GM12875 (cell line): ENCODE measurements around the gene CPNE6.

Experiments used
- H3K4me3 ChIP-seq: one replicate; pipeline ENCODE4 v1.5.1; 2011; ENCODE audit warnings: low read depth, low read length, control low read depth
- TF ChIP-seq, protein P1 (sequence below): IDR thresholded peaks from 2 replicates; pipeline ENCODE4 v1.5.1; 2011; ENCODE audit warnings: low read depth, mild to moderate bottlenecking, control low read depth, inconsistent platforms, low read length, moderate library complexity, borderline replicate concordance; ENCODE audit not compliant: insufficient read depth

Gene CPNE6

DNA sequence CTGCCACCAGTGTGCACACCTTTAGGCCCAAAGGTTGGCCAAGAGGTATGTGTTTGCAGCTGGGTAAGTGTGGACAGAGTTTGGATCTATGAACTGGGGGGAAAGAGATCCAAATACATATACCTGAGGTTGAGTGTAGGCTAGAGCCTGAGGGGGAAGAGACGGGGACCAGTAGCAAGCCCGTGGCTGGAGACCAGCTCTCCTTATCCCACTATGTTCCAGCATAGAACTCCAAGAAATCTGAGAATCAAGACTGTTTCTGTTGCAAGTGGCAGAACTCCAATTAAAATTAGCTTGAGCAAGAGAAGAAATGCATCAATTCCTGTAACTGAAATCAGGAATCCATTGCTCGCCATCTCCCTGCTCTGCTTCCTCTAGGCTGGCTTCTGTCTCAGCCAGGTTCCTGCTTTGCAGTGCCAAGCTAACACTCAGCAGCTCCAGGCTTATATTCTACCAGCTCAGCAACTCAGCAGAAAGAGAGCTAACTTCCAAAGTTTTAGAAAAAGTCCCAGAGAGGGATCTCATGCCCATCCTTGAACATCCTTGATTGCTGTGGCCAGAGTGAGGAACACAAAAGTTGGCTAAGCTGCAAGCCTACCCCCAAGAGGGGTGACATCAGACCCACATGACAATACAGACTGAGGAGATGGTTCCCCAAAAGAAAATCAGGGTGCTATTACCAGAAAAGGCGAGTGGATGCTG lies 21.3 kb downstream of the CPNE6 start:
- TF ChIP-seq, protein P1, sequence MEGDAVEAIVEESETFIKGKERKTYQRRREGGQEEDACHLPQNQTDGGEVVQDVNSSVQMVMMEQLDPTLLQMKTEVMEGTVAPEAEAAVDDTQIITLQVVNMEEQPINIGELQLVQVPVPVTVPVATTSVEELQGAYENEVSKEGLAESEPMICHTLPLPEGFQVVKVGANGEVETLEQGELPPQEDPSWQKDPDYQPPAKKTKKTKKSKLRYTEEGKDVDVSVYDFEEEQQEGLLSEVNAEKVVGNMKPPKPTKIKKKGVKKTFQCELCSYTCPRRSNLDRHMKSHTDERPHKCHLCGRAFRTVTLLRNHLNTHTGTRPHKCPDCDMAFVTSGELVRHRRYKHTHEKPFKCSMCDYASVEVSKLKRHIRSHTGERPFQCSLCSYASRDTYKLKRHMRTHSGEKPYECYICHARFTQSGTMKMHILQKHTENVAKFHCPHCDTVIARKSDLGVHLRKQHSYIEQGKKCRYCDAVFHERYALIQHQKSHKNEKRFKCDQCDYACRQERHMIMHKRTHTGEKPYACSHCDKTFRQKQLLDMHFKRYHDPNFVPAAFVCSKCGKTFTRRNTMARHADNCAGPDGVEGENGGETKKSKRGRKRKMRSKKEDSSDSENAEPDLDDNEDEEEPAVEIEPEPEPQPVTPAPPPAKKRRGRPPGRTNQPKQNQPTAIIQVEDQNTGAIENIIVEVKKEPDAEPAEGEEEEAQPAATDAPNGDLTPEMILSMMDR: no peak

DNA sequence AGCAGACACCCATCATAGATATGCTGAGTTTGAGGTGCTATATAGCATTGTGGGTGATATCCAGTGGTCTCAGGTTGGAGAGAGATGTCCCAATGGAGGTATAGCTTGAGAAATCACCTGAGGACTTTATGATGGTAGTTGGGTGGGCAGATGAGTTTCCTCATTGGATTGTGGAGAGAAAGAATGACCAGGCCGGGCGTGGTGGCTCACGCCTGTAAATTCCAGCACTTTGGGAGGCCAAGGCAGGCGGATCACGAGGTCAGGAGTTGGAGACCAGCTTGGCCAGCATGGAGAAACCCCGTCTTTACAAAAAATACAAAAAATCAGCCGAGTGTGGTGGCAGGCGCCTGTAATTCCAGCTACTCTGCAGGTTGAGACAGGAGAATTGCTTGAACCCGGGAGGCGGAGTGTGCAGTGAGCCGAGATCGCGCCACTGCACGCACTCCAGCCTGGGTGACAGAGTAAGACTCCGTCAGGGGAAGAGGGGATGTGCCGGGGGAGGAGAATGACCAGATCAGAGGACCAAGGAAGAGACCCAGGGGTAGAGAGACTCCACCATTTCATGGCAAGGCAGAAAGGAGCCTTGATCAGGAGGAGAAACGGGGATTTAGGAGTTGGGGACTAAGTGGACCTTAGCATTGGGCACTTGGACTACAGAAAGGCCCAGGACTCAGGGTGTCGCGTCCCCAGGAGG lies 22.0 kb downstream of the CPNE6 start:
- TF ChIP-seq, protein P1: no peak
- H3K4me3 ChIP-seq: no peak overlapping the region

More for the DNA sequence above, 21.3 kb downstream of the CPNE6 start:
- H3K4me3 ChIP-seq: no peak overlapping the region

DNA sequence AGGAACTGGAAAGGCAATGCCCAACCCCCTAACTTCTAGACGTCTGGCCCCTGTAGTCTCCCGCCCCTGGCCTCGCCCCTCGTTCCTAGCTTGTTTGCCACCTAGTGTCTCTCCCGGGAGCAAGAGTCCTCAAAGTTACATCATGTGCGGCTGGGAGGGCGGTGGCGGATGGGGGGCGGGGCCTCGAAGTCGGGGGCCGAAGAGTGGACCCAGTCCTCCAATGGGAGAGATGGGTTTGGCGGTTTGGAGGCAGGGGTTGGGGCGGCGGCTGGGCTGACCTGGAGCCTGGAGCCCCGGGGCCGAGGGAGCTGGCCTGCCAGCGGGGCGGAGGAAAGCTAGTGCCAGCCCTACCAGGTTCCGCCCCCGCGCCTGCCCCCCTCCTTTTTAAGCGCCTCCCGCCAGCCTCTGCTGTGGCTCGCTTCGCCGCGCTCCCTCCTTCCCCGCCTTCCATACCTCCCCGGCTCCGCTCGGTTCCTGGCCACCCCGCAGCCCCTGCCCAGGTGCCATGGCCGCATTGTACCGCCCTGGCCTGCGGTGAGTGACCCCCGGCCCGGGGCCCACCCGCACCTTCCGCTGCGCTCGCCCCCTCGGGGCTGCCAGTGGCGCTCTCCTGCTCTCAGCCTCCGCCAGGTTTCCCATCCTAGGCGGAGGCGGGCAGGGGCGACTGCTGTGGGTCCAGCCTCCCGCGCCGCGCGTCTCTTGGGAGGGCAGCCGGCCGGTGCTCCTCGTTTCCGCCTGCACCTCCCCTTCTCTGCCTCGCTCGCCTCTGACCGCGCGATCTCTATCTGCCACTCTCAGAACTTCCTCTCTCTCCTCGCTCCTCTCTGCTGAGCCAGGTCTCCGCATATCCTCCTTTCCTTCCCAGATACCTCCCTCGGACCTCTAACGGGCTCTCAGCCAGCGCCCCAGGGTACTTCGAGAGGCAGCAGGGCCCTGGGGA lies 22.8 kb downstream of the CPNE6 start, which contains the start of gene PCK2:
PCK2 (plus strand) TSS at position 411 of the 940 bp plus-strand sequence; CDS start at position 506, 95 bp downstream.
- TF ChIP-seq, protein P1: no peak
- H3K4me3 ChIP-seq: peak within 1 kb of the TSS; percentile 73

DNA sequence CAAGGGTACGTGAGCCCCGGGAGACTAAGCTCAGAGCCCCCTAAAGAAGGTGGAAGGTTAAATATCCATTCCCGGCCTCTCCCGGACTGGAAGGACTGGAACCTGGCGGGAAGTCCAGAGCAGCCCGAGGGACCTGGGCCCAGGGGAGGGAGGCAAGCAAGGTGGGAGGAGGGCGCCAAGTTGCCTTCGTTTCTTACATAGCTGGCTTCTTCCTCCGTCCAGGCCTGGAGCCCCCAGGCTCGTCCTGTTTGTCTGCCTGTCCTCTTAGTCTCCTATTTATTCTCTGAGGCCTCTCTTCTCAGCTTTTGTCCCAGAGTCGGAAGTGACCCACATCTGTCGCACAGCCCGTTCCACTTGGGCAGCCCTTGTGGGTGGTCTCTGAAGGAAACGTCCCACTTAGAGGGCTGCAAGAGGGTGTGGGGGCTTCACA lies 23.5 kb downstream of the CPNE6 start:
- H3K4me3 ChIP-seq: peak overlapping the region; percentile 73
- TF ChIP-seq, protein P1: no peak

DNA sequence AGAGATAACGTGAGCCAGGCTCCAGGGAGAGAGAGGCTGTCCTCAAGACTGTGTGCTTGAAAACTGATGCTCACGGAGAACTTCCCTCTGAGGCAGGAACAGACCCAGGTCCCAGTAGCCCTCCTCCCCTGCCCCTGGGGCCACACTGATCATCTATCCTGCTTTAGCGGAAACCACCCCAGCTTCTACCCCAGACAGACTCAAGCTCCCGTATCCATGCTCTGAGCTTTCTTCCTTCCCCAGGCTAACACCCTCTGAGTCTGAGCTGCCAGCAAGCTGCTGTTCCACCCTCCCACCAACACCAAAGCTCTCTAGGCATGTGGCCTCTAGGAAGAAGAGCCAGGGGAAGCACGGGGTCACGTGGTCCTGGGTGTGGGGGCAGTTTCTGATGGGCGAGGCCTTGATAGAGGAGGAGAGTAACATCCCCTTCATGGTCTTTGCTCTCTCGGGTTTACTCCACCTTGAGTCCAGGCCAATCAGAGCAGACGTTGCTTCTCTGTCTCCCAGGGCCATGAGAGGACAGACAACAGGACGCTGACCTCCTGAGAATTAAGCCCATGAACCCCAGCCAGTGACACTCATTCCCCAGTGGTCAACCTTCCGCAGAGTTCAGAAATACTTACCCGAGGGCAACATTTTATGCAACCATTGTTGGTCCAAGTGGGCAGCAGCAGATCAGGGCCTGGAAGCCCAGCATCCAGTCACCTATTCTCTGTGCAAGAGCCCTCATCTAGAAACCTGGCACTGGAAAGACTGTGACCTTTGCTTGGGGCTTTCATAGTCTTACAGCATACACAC lies 24.1 kb downstream of the CPNE6 start:
- TF ChIP-seq, protein P1: no peak
- H3K4me3 ChIP-seq: peak overlapping the region; percentile 73

DNA sequence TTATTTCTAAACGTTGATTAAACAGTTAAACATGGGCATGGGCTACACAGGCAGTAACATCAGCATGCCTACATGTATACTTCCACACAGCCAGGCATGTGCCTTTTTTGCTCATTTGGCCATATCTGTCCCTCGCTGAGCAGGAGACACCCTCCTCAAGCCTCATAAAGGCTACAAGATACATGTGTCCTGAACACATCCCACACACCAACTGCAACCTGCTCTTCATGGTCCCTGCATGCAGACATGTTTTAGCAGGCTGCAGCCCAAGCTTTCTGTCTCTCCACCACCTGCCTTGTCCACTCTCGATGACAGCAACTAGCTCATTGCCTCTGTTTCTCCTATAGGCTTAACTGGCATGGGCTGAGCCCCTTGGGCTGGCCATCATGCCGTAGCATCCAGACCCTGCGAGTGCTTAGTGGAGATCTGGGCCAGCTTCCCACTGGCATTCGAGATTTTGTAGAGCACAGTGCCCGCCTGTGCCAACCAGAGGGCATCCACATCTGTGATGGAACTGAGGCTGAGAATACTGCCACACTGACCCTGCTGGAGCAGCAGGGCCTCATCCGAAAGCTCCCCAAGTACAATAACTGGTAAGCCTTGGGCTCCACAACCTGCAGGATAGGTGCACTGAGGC lies 25.3 kb downstream of the CPNE6 start:
- TF ChIP-seq, protein P1: no peak
- no peak overlapping the region for H3K4me3 ChIP-seq
